PC-3 (cell line): ENCODE measurements around the gene ADAMTSL2. TPM values are rescaled to one million over a fixed set of nuclear protein-coding genes. Genes with fewer than 3 reads are reported as not detected.

ENCODE experiments used
- ATAC-seq: fragments of 200-7000 bp; cut with Tn5 transposase; 2 replicates; pipeline ENCODE4 v1.9.1; 2020; ENCODE audit warnings: mild to moderate bottlenecking, moderate library complexity
- BruUV-seq: library from RNA; stranded (reverse); fragments of 400-500 nt; replicated peaks from 2 replicates; lab custom pipeline; 2021; lab: Mats Ljungman, UMichigan
- CTCF ChIA-PET: fragments of 300-600 bp; sonication (Branson Sonifier 250); formaldehyde crosslinking; loops from one replicate; lab custom pipeline; 2022; ENCODE audit warnings: antibody characterized with exemption; lab: Charles Lee
- POLR2A ChIA-PET: fragments of 300-600 bp; sonication (Branson Sonifier 250); formaldehyde crosslinking; loops from one replicate; lab custom pipeline; 2022; ENCODE audit warnings: antibody characterized with exemption; ENCODE audit not compliant: unreplicated experiment; lab: Charles Lee
- DNase-seq: peaks from one replicate; pipeline ENCODE4 v3.0.0-alpha.2; 2015
- H2AFZ ChIP-seq: fragments of 300-600 bp; sonication (generic); 2 replicates; pipeline ENCODE4 v1.6.0; 2016; ENCODE audit warnings: antibody characterized with exemption, low read length
- H3F3A ChIP-seq: fragments of 300-600 bp; sonication (generic); one replicate; pipeline ENCODE4 v1.6.0; 2017; ENCODE audit warnings: antibody characterized with exemption, low read length, control low read depth, mild to moderate bottlenecking; ENCODE audit not compliant: unreplicated experiment
- H3K27ac ChIP-seq: fragments of 300-600 bp; sonication (generic); 2 replicates; pipeline ENCODE4 v1.5.1; 2016; ENCODE audit warnings: mild to moderate bottlenecking, low read length
- H3K27me3 ChIP-seq: fragments of 300-600 bp; sonication (generic); 2 replicates; pipeline ENCODE4 v1.6.1; 2016; ENCODE audit warnings: low read length, mixed read lengths
- H3K36me3 ChIP-seq: fragments of 300-600 bp; sonication (generic); 2 replicates; pipeline ENCODE4 v1.6.1; 2016; ENCODE audit warnings: low read depth, mixed run types, low read length, mixed read lengths
- H3K4me1 ChIP-seq: fragments of 300-600 bp; sonication (generic); 2 replicates; pipeline ENCODE4 v1.5.1; 2016; ENCODE audit warnings: low read length; ENCODE audit not compliant: insufficient read depth
- H3K4me2 ChIP-seq: fragments of 300-600 bp; sonication (generic); 2 replicates; pipeline ENCODE4 v1.6.0; 2016; ENCODE audit warnings: low read length
- H3K4me3 ChIP-seq: fragments of 300-600 bp; sonication (generic); 2 replicates; pipeline ENCODE4 v1.5.1; 2016; ENCODE audit warnings: mild to moderate bottlenecking, low read length, mixed read lengths
- H3K79me2 ChIP-seq: fragments of 300-600 bp; sonication (generic); 2 replicates; pipeline ENCODE4 v1.6.1; 2017; ENCODE audit warnings: low read length, mixed read lengths
- H3K9ac ChIP-seq: fragments of 300-600 bp; sonication (generic); 2 replicates; pipeline ENCODE4 v1.6.0; 2016; ENCODE audit warnings: mild to moderate bottlenecking, low read length
- H3K9me2 ChIP-seq: fragments of 300-600 bp; sonication (generic); replicated peaks from 2 replicates; pipeline ENCODE4 v1.6.1; 2016; ENCODE audit warnings: mixed run types, low read length, mixed read lengths
- H3K9me3 ChIP-seq: fragments of 300-600 bp; sonication (generic); 2 replicates; pipeline ENCODE4 v1.6.1; 2016; ENCODE audit warnings: low read length, mixed read lengths
- H4K20me1 ChIP-seq: fragments of 300-600 bp; sonication (generic); 2 replicates; pipeline ENCODE4 v1.6.1; 2016; ENCODE audit warnings: low read length, mixed read lengths
- EZH2 ChIP-seq: fragments of 300-600 bp; sonication (generic); IDR thresholded peaks from one replicate; pipeline ENCODE4 v1.6.1; 2017; ENCODE audit warnings: antibody characterized with exemption, mild to moderate bottlenecking, low read length; ENCODE audit not compliant: unreplicated experiment
- EZH2phosphoT487 ChIP-seq: fragments of 300-600 bp; sonication (generic); IDR thresholded peaks from 2 replicates; pipeline ENCODE4 v1.6.1; 2018; ENCODE audit warnings: mild to moderate bottlenecking, antibody characterized with exemption, low read length, borderline replicate concordance
- intact Hi-C: fragments of 100-400 bp; cut with micrococcal nuclease; formaldehyde crosslinking; loops from 2 replicates; pipeline ENCODE4 v1.9.0; 2023
- total RNA-seq: library from RNA; depleted of rRNA; stranded (reverse); fragments of >200 nt; gene quantifications from 2 replicates; pipeline ENCODE4 v1.2.3, GENCODE V29; 2014
- TF ChIP-seq, protein P1 (sequence below): fragments of 300-600 bp; sonication (generic); conservative IDR thresholded peaks from 2 replicates; pipeline ENCODE4 v1.5.1; 2017; ENCODE audit warnings: antibody characterized with exemption, low read depth, mild to moderate bottlenecking, low read length

ADAMTSL2 gene
- total RNA-seq, 1 experiment from 2014 or later: not detected

DNA sequence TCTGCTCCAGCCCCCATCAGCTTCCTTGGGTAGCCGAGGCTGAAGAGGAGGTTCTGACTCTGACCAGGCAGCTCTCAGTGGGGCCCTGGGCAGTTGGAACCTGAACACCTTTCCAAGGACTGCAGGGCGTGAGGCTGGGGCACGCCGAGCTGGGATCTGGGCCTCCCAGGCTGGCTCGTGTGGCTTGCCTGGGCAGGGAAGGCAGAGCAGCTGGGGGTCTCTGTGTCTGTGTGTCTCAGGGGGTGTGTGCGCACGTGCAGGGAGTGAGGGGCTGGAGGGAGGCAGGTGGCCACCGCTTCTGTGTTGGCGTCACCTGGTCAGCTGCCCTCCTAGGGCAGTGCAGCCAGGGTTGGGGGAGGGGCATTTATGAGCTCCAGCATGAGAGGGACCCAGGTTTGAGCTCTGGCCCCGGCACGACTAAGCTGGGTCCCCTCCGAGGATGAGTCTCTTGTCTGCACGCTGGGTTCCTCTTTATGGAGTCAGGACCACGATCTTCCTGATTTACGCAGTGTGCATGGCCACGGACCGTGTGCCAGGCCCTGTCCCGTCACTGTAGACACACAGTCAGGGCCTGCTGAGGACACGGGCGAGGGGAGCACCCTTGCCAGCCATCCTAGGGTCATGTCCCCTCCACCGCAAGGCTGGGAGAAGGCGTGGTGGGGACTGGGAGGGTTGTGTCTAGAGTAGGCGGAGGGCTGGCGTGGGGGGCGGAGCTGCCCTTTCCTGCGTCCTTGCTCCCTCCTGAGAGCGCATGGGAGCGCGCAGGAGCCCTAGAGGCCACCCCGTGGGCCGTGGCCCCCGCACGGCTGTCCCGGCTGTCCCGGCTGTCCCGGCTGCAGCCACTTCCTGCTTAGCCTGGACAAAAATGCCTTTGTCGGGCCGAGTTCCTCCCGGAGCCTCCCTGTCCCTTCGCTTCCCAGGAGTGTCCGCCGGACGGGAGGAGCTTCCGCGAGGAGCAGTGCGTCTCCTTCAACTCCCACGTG, 4.6 kb downstream of the ADAMTSL2 start:
- no peak for DNase-seq
- no TSS peak for BruUV-seq
- Histone ChIP-seq H3K9me3 (no peaks in the 10 kb centered on the region), H2AFZ (no peak overlapping the region), H3K4me2 (peak overlapping the region; percentile 41), H3K9ac (no peak overlapping the region), H3K4me1 (no peaks in the 10 kb centered on the region), H3F3A (no peaks in the 10 kb centered on the region), H4K20me1 (no peaks in the 10 kb centered on the region), H3K79me2 (no peaks in the 10 kb centered on the region), H3K27ac (no peak overlapping the region), H3K9me2 (no peaks in the 10 kb centered on the region), H3K36me3 (no peaks in the 10 kb centered on the region), H3K4me3 (no peak overlapping the region), H3K27me3 (peaks cover 9% of the 10 kb centered on the region)
- ChIA-PET CTCF (no interaction called here), POLR2A (no interaction called here)
- peak; percentile 38; the same call in 1 of the 2 replicates for ATAC-seq
- intact Hi-C loops: no loop called here
- TF ChIP-seq, protein P1, sequence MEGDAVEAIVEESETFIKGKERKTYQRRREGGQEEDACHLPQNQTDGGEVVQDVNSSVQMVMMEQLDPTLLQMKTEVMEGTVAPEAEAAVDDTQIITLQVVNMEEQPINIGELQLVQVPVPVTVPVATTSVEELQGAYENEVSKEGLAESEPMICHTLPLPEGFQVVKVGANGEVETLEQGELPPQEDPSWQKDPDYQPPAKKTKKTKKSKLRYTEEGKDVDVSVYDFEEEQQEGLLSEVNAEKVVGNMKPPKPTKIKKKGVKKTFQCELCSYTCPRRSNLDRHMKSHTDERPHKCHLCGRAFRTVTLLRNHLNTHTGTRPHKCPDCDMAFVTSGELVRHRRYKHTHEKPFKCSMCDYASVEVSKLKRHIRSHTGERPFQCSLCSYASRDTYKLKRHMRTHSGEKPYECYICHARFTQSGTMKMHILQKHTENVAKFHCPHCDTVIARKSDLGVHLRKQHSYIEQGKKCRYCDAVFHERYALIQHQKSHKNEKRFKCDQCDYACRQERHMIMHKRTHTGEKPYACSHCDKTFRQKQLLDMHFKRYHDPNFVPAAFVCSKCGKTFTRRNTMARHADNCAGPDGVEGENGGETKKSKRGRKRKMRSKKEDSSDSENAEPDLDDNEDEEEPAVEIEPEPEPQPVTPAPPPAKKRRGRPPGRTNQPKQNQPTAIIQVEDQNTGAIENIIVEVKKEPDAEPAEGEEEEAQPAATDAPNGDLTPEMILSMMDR: no peak
- no peak for TF ChIP-seq EZH2
- no peak for TF ChIP-seq EZH2phosphoT487

DNA sequence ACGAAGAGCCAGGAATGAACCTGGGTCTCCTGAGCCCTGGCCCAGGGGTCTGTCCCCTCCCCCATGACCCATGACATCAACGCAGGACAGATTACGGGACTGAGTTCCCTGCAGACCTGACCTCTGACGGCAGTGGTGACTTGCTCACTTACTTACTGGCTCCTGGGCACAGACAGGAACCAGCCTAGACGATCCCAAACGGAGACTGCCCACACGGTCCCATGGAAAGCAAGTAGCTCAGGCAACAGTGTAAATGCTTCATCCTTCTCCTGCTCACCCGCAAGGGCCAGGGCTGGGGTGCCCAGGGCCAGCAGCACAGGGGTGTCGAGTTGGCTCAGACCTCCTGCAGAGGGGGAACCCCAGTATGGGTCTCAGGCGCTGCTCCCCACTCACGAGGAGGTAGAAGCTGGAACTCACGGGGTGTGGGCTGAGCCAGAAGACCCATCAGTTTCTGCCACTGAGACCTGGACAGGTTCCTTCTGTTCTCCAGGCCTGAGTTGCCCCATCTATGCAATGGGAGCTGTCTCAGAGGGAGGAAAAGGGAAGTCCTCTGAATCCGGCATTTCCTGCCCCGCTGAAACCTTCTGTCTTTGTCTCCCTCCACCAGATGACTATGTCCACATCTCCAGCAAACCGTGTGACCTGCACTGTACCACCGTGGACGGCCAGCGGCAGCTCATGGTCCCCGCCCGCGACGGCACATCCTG, 5.6 kb downstream of the ADAMTSL2 start:
- no peaks in the 10 kb centered on the region for H3K4me1 ChIP-seq
- no peaks in the 10 kb centered on the region for H3K9me3 ChIP-seq
- POLR2A ChIA-PET: no interaction called here
- H3K27me3 ChIP-seq: no peaks in the 10 kb centered on the region
- no peaks in the 10 kb centered on the region for H3K36me3 ChIP-seq
- no peaks in the 10 kb centered on the region for H3K79me2 ChIP-seq
- TF ChIP-seq EZH2 (no peak), EZH2phosphoT487 (no peak)
- TF ChIP-seq, protein P1: no peak
- H2AFZ ChIP-seq: no peak overlapping the region
- BruUV-seq: no TSS peak
- ATAC-seq (no peak), DNase-seq (no peak)
- no peak overlapping the region for H3K4me2 ChIP-seq
- no peak overlapping the region for H3K4me3 ChIP-seq
- H3K27ac ChIP-seq: no peak overlapping the region
- H3F3A ChIP-seq: no peaks in the 10 kb centered on the region
- no peaks in the 10 kb centered on the region for H3K9me2 ChIP-seq
- no peak overlapping the region for H3K9ac ChIP-seq
- CTCF ChIA-PET: no interaction called here
- intact Hi-C loops: no loop called here
- H4K20me1 ChIP-seq: no peaks in the 10 kb centered on the region
